ENCODE data around the gene ZNF775. TPM values are rescaled to one million over a fixed set of nuclear protein-coding genes. Genes with fewer than 3 reads are reported as not detected.

Gene ZNF775
- total RNA-seq, 3 donors from 2014 or later = 10.9 to 11.8 (median 11.3) TPM

GRCh38 chr7:150412016-150412415 lies 32.9 kb downstream of the ZNF775 start:
- no peaks in the 10 kb centered on the region for H3K36me3 ChIP-seq (ENCODE audit: low read depth)
- no peak for TF ChIP-seq CTCF (IDR thresholded peaks at IDR 0.05)
- no peaks in the 10 kb centered on the region for H3K9me3 ChIP-seq
- no peaks in the 10 kb centered on the region for H3K4me1 ChIP-seq (ENCODE audit: low read depth)
- no peak overlapping the region for H3K4me3 ChIP-seq
- intact Hi-C loops (cut with DNase I, micrococcal nuclease) = no loop called here
- DNase-seq (no peak), ATAC-seq (no peak)

- intact Hi-C loops (cut with DNase I, micrococcal nuclease) = no loop called here
- no peak for TF ChIP-seq CTCF (IDR thresholded peaks at IDR 0.05)
- Histone ChIP-seq H3K4me1 (ENCODE audit: low read depth) (no peaks in the 10 kb centered on the region), H3K4me3 (no peak overlapping the region), H3K9me3 (no peaks in the 10 kb centered on the region), H3K36me3 (ENCODE audit: low read depth) (no peaks in the 10 kb centered on the region)
- ATAC-seq (no peak), DNase-seq (no peak)
Observed at GRCh38 chr7:150412518-150413488, 33.7 kb downstream of the ZNF775 start.

- TF ChIP-seq CTCF (IDR thresholded peaks at IDR 0.05) = no peak
- intact Hi-C loops (cut with DNase I, micrococcal nuclease) = no loop called here
- no peaks in the 10 kb centered on the region for H3K4me1 ChIP-seq (ENCODE audit: low read depth)
- H3K36me3 ChIP-seq (ENCODE audit: low read depth) = no peaks in the 10 kb centered on the region
- DNase-seq (no peak), ATAC-seq (no peak)
- no peaks in the 10 kb centered on the region for H3K9me3 ChIP-seq
- no peak overlapping the region for H3K4me3 ChIP-seq
Observed at GRCh38 chr7:150413640-150414081, 34.5 kb downstream of the ZNF775 start.

GRCh38 chr7:150415161-150416153 lies 36.3 kb downstream of the ZNF775 start:
- no peak for TF ChIP-seq CTCF (IDR thresholded peaks at IDR 0.05)
- Histone ChIP-seq H3K4me1 (ENCODE audit: low read depth) (no peaks in the 10 kb centered on the region), H3K9me3 (no peaks in the 10 kb centered on the region), H3K36me3 (ENCODE audit: low read depth) (no peaks in the 10 kb centered on the region), H3K4me3 (no peak overlapping the region)
- no peak for ATAC-seq
- intact Hi-C loops (cut with DNase I, micrococcal nuclease) = no loop called here
- DNase-seq = peak in 1 of 3 donors; percentile 0

GRCh38 chr7:150417239-150417638 lies 38.1 kb downstream of the ZNF775 start:
- no peaks in the 10 kb centered on the region for H3K9me3 ChIP-seq
- TF ChIP-seq CTCF (IDR thresholded peaks at IDR 0.05) = no peak
- no peak overlapping the region for H3K4me3 ChIP-seq
- no peaks in the 10 kb centered on the region for H3K36me3 ChIP-seq (ENCODE audit: low read depth)
- intact Hi-C loops (cut with DNase I, micrococcal nuclease) = no loop called here
- H3K4me1 ChIP-seq (ENCODE audit: low read depth) = no peaks in the 10 kb centered on the region
- DNase-seq = no peak
- no peak for ATAC-seq
